Stimulated activated naive CD8-positive, alpha-beta T cell treated with anti-CD3 and anti-CD28 coated beads, Interleukin-15, amount 100 ng/mL, for 72 hours (primary cell): ENCODE measurements around the gene ZC3H13.

ENCODE experiments used
- ATAC-seq: fragments of 150-1000 bp; cut with Tn5 transposase; 2 replicates; pipeline ENCODE4 v1.10.0; 2021; ENCODE audit warnings: mild to moderate bottlenecking, moderate library complexity
- DNase-seq, 2 donors: peaks; one replicate each; pipeline ENCODE4 v3.0.0; 2021 to 2022
- H3K27ac Mint-ChIP-seq, 2 donors: one replicate each; pipeline ENCODE4 v1.8.0; 2022; ENCODE audit warnings: mild to moderate bottlenecking in 2 of 2, mixed read lengths in 2 of 2, moderate library complexity in 2 of 2
- H3K27me3 Mint-ChIP-seq: one replicate; pipeline ENCODE4 v1.8.0; 2022; ENCODE audit warnings: mixed read lengths
- H3K4me1 Mint-ChIP-seq: one replicate; pipeline ENCODE4 v1.8.0; 2022; ENCODE audit warnings: mild to moderate bottlenecking, mixed read lengths
- H3K4me3 Mint-ChIP-seq, 2 donors: one replicate each; pipeline ENCODE4 v1.8.0; 2022; ENCODE audit warnings: mild to moderate bottlenecking in 2 of 2, mixed read lengths in 2 of 2, moderate library complexity in 1 of 2
- H3K9me3 Mint-ChIP-seq, 2 donors: one replicate each; pipeline ENCODE4 v1.8.0; 2022; ENCODE audit warnings: mixed read lengths in 2 of 2

ZC3H13 gene

GRCh38 chr13:46052319-46053161 is at the start of gene ZC3H13:
Gene ZC3H13 (minus strand): TSS chr13:46052746. CDS start chr13:46045507, 7,239 bp downstream.
- H3K27me3 Mint-ChIP-seq = peaks cover 6% of the 10 kb centered on the region
- peak; percentile 100 for ATAC-seq
- H3K9me3 Mint-ChIP-seq = no peaks in the 10 kb centered on the region
- DNase-seq = peak; percentile 85 to 92
- H3K4me3 Mint-ChIP-seq = peak within 1 kb of the TSS; percentile 94 to 96
- H3K27ac Mint-ChIP-seq = peak within 1 kb of the TSS; percentile 100
- peaks cover 25% of the 10 kb centered on the region for H3K4me1 Mint-ChIP-seq

- H3K4me1 Mint-ChIP-seq = peaks cover 4% of the 10 kb centered on the region
- H3K9me3 Mint-ChIP-seq = no peaks in the 10 kb centered on the region
- H3K27ac Mint-ChIP-seq = no peak overlapping the region
- no peak for ATAC-seq
- H3K27me3 Mint-ChIP-seq = no peaks in the 10 kb centered on the region
- DNase-seq = no peak
- no peak overlapping the region for H3K4me3 Mint-ChIP-seq
These were observed 49.7 kb upstream of the ZC3H13 start for GRCh38 chr13:46102255-46102605.

GRCh38 chr13:46101484-46102254 is 49.1 kb upstream of the ZC3H13 start:
- Mint-ChIP-seq H3K4me3 (no peak overlapping the region), H3K27me3 (no peaks in the 10 kb centered on the region), H3K27ac (no peak overlapping the region), H3K9me3 (no peaks in the 10 kb centered on the region), H3K4me1 (no peaks in the 10 kb centered on the region)
- DNase-seq (no peak), ATAC-seq (no peak)

- no peaks in the 10 kb centered on the region for H3K9me3 Mint-ChIP-seq
- no peak for DNase-seq
- no peak for ATAC-seq
- H3K4me1 Mint-ChIP-seq = no peaks in the 10 kb centered on the region
- no peak overlapping the region for H3K27ac Mint-ChIP-seq
- H3K27me3 Mint-ChIP-seq = no peaks in the 10 kb centered on the region
- no peak overlapping the region for H3K4me3 Mint-ChIP-seq
These were observed 48.5 kb upstream of the ZC3H13 start for GRCh38 chr13:46101002-46101401.

GRCh38 chr13:46100191-46100815 is 47.8 kb upstream of the ZC3H13 start:
- Mint-ChIP-seq H3K4me3 (no peak overlapping the region), H3K27ac (no peak overlapping the region), H3K9me3 (no peaks in the 10 kb centered on the region), H3K4me1 (no peaks in the 10 kb centered on the region), H3K27me3 (no peaks in the 10 kb centered on the region)
- no peak for DNase-seq
- no peak for ATAC-seq

- Mint-ChIP-seq H3K4me1 (no peaks in the 10 kb centered on the region), H3K9me3 (no peaks in the 10 kb centered on the region), H3K27me3 (no peaks in the 10 kb centered on the region), H3K27ac (no peak overlapping the region), H3K4me3 (no peak overlapping the region)
- DNase-seq (no peak), ATAC-seq (no peak)
These were observed 45.1 kb upstream of the ZC3H13 start for GRCh38 chr13:46097663-46098062.

GRCh38 chr13:46097015-46097414 is 44.5 kb upstream of the ZC3H13 start:
- H3K9me3 Mint-ChIP-seq = no peaks in the 10 kb centered on the region
- H3K27me3 Mint-ChIP-seq = no peaks in the 10 kb centered on the region
- no peaks in the 10 kb centered on the region for H3K4me1 Mint-ChIP-seq
- H3K27ac Mint-ChIP-seq = peak overlapping the region in 1 of 2 donors; percentile 11
- no peak overlapping the region for H3K4me3 Mint-ChIP-seq
- no peak for DNase-seq
- ATAC-seq = no peak

- DNase-seq (no peak), ATAC-seq (no peak)
- H3K9me3 Mint-ChIP-seq = no peaks in the 10 kb centered on the region
- H3K27ac Mint-ChIP-seq = no peak overlapping the region
- no peaks in the 10 kb centered on the region for H3K27me3 Mint-ChIP-seq
- H3K4me3 Mint-ChIP-seq = no peak overlapping the region
- no peaks in the 10 kb centered on the region for H3K4me1 Mint-ChIP-seq
These were observed 41.9 kb upstream of the ZC3H13 start for GRCh38 chr13:46094478-46094877.

- Mint-ChIP-seq H3K27ac (no peak overlapping the region), H3K4me1 (no peaks in the 10 kb centered on the region), H3K4me3 (no peak overlapping the region), H3K27me3 (no peaks in the 10 kb centered on the region), H3K9me3 (no peaks in the 10 kb centered on the region)
- no peak for ATAC-seq
- DNase-seq = no peak
These were observed 36.4 kb upstream of the ZC3H13 start for GRCh38 chr13:46088821-46089562.

- no peak for ATAC-seq
These were observed 34.9 kb upstream of the ZC3H13 start for GRCh38 chr13:46087481-46087880.

GRCh38 chr13:46086985-46087384 is 34.4 kb upstream of the ZC3H13 start:
- no peak for DNase-seq
- no peak for ATAC-seq
- no peaks in the 10 kb centered on the region for H3K4me1 Mint-ChIP-seq
- H3K4me3 Mint-ChIP-seq = no peak overlapping the region
- no peak overlapping the region for H3K27ac Mint-ChIP-seq
- no peaks in the 10 kb centered on the region for H3K27me3 Mint-ChIP-seq
- no peaks in the 10 kb centered on the region for H3K9me3 Mint-ChIP-seq

More at GRCh38 chr13:46087481-46087880, 34.9 kb upstream of the ZC3H13 start:
- DNase-seq = no peak
- Mint-ChIP-seq H3K27ac (no peak overlapping the region), H3K9me3 (no peaks in the 10 kb centered on the region), H3K27me3 (no peaks in the 10 kb centered on the region), H3K4me1 (no peaks in the 10 kb centered on the region), H3K4me3 (no peak overlapping the region)

- Mint-ChIP-seq H3K4me3 (no peak overlapping the region), H3K27me3 (no peaks in the 10 kb centered on the region), H3K9me3 (no peaks in the 10 kb centered on the region), H3K27ac (no peak overlapping the region), H3K4me1 (no peaks in the 10 kb centered on the region)
- no peak for DNase-seq
- no peak for ATAC-seq
These were observed 33.9 kb upstream of the ZC3H13 start for GRCh38 chr13:46086421-46086922.

- Mint-ChIP-seq H3K4me1 (no peaks in the 10 kb centered on the region), H3K27me3 (no peaks in the 10 kb centered on the region), H3K4me3 (no peak overlapping the region), H3K27ac (no peak overlapping the region), H3K9me3 (no peaks in the 10 kb centered on the region)
- ATAC-seq = no peak
- DNase-seq = no peak
These were observed 33.2 kb upstream of the ZC3H13 start for GRCh38 chr13:46085737-46086136.

- Mint-ChIP-seq H3K9me3 (peaks cover 0 to 6% of the 10 kb centered on the region in 2 donors), H3K4me1 (peaks cover 16% of the 10 kb centered on the region), H3K27me3 (no peaks in the 10 kb centered on the region), H3K4me3 (no peak overlapping the region), H3K27ac (no peak overlapping the region)
- DNase-seq (no peak), ATAC-seq (no peak)
These were observed 29.8 kb upstream of the ZC3H13 start for GRCh38 chr13:46082324-46082723.

GRCh38 chr13:46079770-46080169 is 27.2 kb upstream of the ZC3H13 start:
- peaks cover 16% of the 10 kb centered on the region for H3K4me1 Mint-ChIP-seq
- no peaks in the 10 kb centered on the region for H3K27me3 Mint-ChIP-seq
- ATAC-seq (peak; percentile 39), DNase-seq (no peak)
- H3K9me3 Mint-ChIP-seq = peaks cover 2 to 6% of the 10 kb centered on the region in 2 donors
- no peak overlapping the region for H3K27ac Mint-ChIP-seq
- no peak overlapping the region for H3K4me3 Mint-ChIP-seq
